K562 treated with DMSO at 1 percent for 24 hours (cell line): Measurements from ENCODE around the gene PNMA6E. TPM values are rescaled to one million over a fixed set of nuclear protein-coding genes. Genes with fewer than 3 reads are reported as not detected.

Experiments
- total RNA-seq: library from RNA; unstranded; fragments of 300-600 nt; gene quantifications from 2 replicates; pipeline ENCODE4 v1.2.3, GENCODE V29; 2022; ENCODE audit warnings: low read depth; ENCODE audit not compliant: insufficient read depth

PNMA6E gene
- total RNA-seq, result not detected in 2 replicates

DNA sequence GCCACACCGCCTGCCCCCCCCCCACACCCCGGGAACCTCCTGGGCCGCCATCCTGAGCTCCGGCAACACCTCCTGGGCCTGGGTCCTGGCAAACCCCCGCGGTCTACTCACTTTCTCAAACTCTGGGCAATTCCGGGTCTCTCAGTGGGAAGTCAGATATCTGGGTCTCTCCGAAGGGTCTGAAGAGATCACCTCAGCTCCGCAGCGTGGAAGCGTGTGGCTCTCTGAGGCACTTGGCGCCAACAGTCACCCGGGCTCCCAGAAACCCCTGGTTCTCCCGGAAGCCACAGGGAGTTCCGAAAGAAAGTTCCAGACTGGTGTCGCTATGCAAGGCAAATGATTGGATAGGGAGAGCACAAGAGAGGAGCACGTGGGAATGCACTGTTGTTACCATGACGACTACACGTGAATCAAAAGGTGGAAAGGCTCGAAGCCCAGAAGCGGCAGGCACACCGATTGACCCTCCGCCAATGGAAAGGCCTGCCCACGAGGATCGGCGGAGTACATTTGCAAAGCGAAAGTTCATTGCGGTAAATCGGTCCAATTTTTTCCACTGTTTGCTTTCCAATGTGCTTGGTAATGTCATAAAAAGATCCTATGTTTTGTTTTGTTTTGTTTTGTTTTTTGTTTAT, at the start of gene PNMA6E:
PNMA6E (minus strand) TSS at position 218 of the 632 bp plus-strand sequence. CDS start 2,501 bp downstream, outside the sequence.

DNA sequence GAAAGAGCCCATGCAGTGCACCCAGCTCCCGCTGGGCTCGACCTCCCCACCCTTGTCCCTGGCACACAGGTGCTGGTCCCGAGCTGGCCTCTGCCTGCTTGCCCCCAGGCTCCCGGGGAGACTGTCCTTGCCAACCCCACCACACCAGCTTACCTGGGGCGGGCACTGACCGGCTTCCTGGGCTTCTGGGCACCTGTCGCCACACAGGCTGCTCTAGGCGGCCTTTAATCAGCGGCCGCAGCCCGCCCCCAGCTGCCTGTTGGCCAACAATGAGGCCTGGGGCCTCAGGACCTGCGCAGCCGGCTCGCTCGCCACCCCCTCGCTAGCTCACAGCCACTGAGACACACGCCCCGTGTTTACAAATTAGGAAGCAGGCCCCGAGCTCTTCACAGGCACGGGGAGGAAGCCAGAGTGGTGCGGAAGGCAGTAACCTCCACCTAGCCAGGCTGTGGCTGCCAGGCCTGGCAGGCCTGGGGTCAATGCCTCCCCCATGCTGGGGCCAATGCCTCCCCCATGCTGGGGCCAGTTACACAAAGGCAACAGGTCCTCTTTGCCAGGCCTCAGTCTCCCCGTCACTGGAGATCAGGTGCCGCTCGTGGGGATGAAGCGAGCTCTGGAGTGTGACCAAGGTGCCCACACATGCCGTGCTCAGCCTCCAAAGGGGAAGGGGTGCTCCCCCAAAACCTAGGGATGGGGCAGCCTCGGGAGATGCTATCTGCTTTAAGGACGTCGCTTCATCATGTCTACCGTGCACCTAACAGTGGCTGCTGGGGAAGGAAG, 44.9 kb upstream of the PNMA6E start, which contains the start of gene TREX2:
TREX2 (minus strand) TSS at position 201 of the 780 bp plus-strand sequence. CDS start 626 bp downstream, outside the sequence.

DNA sequence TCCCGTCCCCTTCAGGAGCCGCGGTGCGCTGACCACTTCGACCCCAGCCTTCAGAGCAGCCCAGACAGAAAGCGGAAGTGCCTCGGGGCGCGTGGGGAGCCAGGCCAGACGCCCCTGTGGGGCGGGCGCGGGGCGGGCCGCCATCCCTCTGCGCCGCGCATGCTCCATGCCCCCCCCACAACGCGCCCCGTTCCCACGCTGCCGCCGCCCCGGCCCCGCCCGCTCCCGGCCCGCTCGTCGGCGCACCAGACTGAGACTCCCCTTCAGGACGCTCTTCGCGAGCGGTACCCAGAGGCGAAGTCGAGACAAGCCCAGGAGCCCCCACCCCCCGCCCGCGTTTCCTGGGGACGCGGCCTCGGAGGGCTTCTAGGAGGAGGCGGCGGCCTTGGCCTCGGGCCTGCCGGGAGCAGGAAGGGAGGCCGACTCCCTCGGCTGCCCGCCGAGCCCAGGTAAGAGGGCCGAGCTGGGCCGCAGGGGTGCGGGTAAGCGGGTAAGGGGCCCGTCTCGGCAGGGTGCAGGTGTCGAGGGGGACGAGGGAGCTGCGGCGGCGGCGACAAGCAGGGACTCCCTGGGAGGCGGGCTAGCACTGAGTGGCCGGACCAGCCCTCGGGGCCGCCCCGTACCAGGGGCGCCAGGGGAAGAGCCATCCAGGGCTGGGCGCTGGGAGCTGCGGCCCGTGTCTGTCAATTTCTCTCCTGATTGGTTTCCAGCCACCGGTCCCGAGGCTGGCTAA, 10.3 kb upstream of the PNMA6E start, which contains the start of gene ZFP92:
ZFP92 (plus strand) TSS at position 218 of the 733 bp plus-strand sequence. CDS start 6,851 bp downstream, outside the sequence.

Other genes starting within 250 kb of the PNMA6E start
- 57.1 and 59.0 TPM in 2 replicates for gene MAGEA1, start 222.1 kb downstream of the PNMA6E start, total RNA-seq
- not detected in 2 replicates for gene PNMA6F, start 79.6 kb downstream of the PNMA6E start, total RNA-seq
- 18.6 and 19.0 TPM in 2 replicates for gene ZNF275, start 67.2 kb downstream of the PNMA6E start, total RNA-seq
- 4.1 and 4.7 TPM in 2 replicates for gene ZFP92, start 10.1 kb upstream of the PNMA6E start, total RNA-seq
- gene TREX2, start 44.7 kb upstream of the PNMA6E start, total RNA-seq, result 1.5 and 4.3 TPM in 2 replicates
- 44.1 and 56.3 TPM in 2 replicates for gene HAUS7, start 69.2 kb upstream of the PNMA6E start, total RNA-seq
- gene BGN, start 93.6 kb upstream of the PNMA6E start, total RNA-seq, result not detected in 2 replicates
- gene ATP2B3, start 116.3 kb upstream of the PNMA6E start, total RNA-seq, result not detected in 2 replicates
- gene CCNQ, start 197.8 kb upstream of the PNMA6E start, total RNA-seq, result 45.2 and 46.1 TPM in 2 replicates
- gene DUSP9, start 245.9 kb upstream of the PNMA6E start, total RNA-seq, result 3.8 and 4.7 TPM in 2 replicates